ENCODE results near the gene HACD2.

The HACD2 gene

GRCh38 chr3:123543950-123544349, 40.9 kb downstream of the HACD2 start:
- no peak overlapping the region for H3K4me3 ChIP-seq (ENCODE audit: low read depth, low read length)
- no peak for DNase-seq (ENCODE audit: low read depth)
- TF ChIP-seq, protein P1, sequence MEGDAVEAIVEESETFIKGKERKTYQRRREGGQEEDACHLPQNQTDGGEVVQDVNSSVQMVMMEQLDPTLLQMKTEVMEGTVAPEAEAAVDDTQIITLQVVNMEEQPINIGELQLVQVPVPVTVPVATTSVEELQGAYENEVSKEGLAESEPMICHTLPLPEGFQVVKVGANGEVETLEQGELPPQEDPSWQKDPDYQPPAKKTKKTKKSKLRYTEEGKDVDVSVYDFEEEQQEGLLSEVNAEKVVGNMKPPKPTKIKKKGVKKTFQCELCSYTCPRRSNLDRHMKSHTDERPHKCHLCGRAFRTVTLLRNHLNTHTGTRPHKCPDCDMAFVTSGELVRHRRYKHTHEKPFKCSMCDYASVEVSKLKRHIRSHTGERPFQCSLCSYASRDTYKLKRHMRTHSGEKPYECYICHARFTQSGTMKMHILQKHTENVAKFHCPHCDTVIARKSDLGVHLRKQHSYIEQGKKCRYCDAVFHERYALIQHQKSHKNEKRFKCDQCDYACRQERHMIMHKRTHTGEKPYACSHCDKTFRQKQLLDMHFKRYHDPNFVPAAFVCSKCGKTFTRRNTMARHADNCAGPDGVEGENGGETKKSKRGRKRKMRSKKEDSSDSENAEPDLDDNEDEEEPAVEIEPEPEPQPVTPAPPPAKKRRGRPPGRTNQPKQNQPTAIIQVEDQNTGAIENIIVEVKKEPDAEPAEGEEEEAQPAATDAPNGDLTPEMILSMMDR (IDR thresholded peaks at IDR 0.05; ENCODE audit: low read depth, low read length, missing control alignments) = no peak

DNA sequence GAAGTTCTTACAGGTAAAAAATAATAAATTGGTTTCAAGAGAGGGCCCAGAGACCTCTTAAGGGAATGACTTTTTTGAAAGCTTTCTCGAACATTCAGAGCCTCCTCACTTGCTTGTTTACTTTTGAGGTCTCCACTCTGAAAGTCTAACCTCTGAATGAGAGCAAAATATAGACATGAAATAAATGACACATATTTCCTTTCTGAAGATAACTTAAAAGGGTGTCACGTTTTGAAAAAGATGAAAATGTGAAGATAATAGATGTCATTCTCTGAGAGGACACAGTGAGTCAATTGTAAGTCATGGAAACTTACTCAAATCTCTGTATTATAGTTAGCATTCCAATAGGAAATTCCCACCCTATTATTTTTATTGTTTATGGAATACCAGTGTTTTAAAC, 44.6 kb downstream of the HACD2 start:
- no peak overlapping the region for H3K4me3 ChIP-seq (ENCODE audit: low read depth, low read length)
- TF ChIP-seq, protein P1 (IDR thresholded peaks at IDR 0.05; ENCODE audit: low read depth, low read length, missing control alignments) = no peak
- DNase-seq (ENCODE audit: low read depth) = no peak

GRCh38 chr3:123536153-123536895, 48.5 kb downstream of the HACD2 start:
- TF ChIP-seq, protein P1 (IDR thresholded peaks at IDR 0.05; ENCODE audit: low read depth, low read length, missing control alignments) = no peak
- no peak for DNase-seq (ENCODE audit: low read depth)
- no peak overlapping the region for H3K4me3 ChIP-seq (ENCODE audit: low read depth, low read length)

- TF ChIP-seq, protein P1 (IDR thresholded peaks at IDR 0.05; ENCODE audit: low read depth, low read length, missing control alignments) = no peak
- DNase-seq (ENCODE audit: low read depth) = no peak
- no peak overlapping the region for H3K4me3 ChIP-seq (ENCODE audit: low read depth, low read length)
Observed at GRCh38 chr3:123535580-123535979, 49.3 kb downstream of the HACD2 start.

GRCh38 chr3:123534264-123534663, 50.6 kb downstream of the HACD2 start:
- TF ChIP-seq, protein P1 (IDR thresholded peaks at IDR 0.05; ENCODE audit: low read depth, low read length, missing control alignments) = no peak

DNA sequence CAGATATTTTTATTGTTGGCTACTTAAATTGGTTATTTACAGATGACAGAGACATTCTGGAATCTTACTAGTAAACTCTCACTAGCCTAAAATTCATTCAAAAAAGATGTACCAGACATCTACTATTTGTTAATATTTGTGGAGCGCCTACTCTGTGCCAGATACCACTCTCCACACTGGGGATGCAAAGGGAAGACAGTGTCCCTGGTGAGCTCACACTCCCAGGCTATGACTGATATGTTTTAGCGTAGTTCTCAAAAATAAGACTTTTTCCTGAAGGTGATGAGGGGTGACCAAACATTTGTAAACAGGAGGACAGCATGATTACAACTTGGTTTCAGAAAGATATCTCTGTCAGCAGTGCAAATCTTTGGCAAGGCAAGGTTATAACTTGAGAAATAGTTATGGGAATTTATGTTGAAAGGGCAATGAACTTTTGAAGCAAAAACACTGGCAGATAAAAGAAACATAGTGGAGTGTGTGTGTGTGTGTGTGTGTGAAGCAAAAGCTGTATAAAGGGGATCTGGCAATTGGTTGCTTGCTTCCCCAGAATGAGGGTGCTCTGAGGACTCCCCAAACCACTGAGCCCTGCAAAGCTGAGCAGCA, 51.2 kb downstream of the HACD2 start:
- no peak overlapping the region for H3K4me3 ChIP-seq (ENCODE audit: low read depth, low read length)
- TF ChIP-seq, protein P1 (IDR thresholded peaks at IDR 0.05; ENCODE audit: low read depth, low read length, missing control alignments) = no peak
- DNase-seq (ENCODE audit: low read depth) = no peak

More at GRCh38 chr3:123534264-123534663, 50.6 kb downstream of the HACD2 start:
- DNase-seq (ENCODE audit: low read depth) = no peak
- H3K4me3 ChIP-seq (ENCODE audit: low read depth, low read length) = no peak overlapping the region
